WTC11 (cell line): ENCODE results near the gene CTNND2. TPM values are rescaled to one million over a fixed set of nuclear protein-coding genes. Genes with fewer than 3 reads are reported as not detected.

Experiments
- ATAC-seq: fragments of 200-7000 bp; cut with Tn5 transposase; 2 replicates; pipeline ENCODE4 v1.10.0; 2021; ENCODE audit warnings: mild to moderate bottlenecking, moderate library complexity
- CTCF ChIA-PET: fragments of 300-600 bp; sonication (Branson Sonifier 250); formaldehyde crosslinking; loops from one replicate; lab custom pipeline; 2021; ENCODE audit warnings: antibody characterized with exemption; lab: Charles Lee
- POLR2A ChIA-PET: fragments of 350-600 bp; sonication (Branson Sonifier 250); formaldehyde crosslinking; loops from one replicate; lab custom pipeline; 2021; ENCODE audit warnings: antibody characterized with exemption; lab: Charles Lee
- DNase-seq: peaks from one replicate; pipeline ENCODE4 v3.0.0; 2021; ENCODE audit warnings: low spot score
- H3K27ac Mint-ChIP-seq: 2 replicates; pipeline ENCODE4 v1.8.0; 2021; ENCODE audit warnings: mixed read lengths
- H3K27me3 Mint-ChIP-seq: 2 replicates; pipeline ENCODE4 v1.8.0; 2021; ENCODE audit warnings: low read depth, mild to moderate bottlenecking, moderate library complexity, mixed read lengths
- H3K36me3 Mint-ChIP-seq: 2 replicates; pipeline ENCODE4 v1.8.0; 2021; ENCODE audit warnings: mixed read lengths
- H3K4me1 Mint-ChIP-seq: 2 replicates; pipeline ENCODE4 v1.8.0; 2022; ENCODE audit warnings: mixed read lengths
- H3K4me3 Mint-ChIP-seq: 2 replicates; pipeline ENCODE4 v1.8.0; 2021; ENCODE audit warnings: mild to moderate bottlenecking, moderate library complexity, mixed read lengths
- H3K9me3 Mint-ChIP-seq: 2 replicates; pipeline ENCODE4 v1.8.0; 2021; ENCODE audit warnings: mixed read lengths
- ATF3 ChIP-seq: sonication (generic); formaldehyde crosslinking; conservative IDR thresholded peaks from 2 replicates; pipeline ENCODE4 v1.8.1; 2022; ENCODE audit warnings: mild to moderate bottlenecking, missing genetic modification reagents
- CREB1 ChIP-seq: sonication (generic); formaldehyde crosslinking; IDR thresholded peaks from 2 replicates; pipeline ENCODE4 v1.8.0; 2023; ENCODE audit warnings: mild to moderate bottlenecking, missing genetic modification reagents
- E2F5 ChIP-seq: sonication (generic); formaldehyde crosslinking; IDR thresholded peaks from 2 replicates; pipeline ENCODE4 v1.8.1; 2022; ENCODE audit warnings: mild to moderate bottlenecking, moderate library complexity, missing genetic modification reagents
- ELF4 ChIP-seq: sonication (generic); formaldehyde crosslinking; IDR thresholded peaks from 2 replicates; pipeline ENCODE4 v1.8.1; 2022; ENCODE audit warnings: low read depth, mild to moderate bottlenecking, moderate library complexity, missing genetic modification reagents
- EMX1 ChIP-seq: fragments of 250-450 bp; sonication (Bioruptor Pico); IDR thresholded peaks from 2 replicates; pipeline ENCODE4 v1.8.0; 2021; ENCODE audit warnings: mild to moderate bottlenecking
- GRHL2 ChIP-seq: fragments of 250-450 bp; sonication (Bioruptor Pico); IDR thresholded peaks from 2 replicates; pipeline ENCODE4 v1.8.0; 2022; ENCODE audit warnings: mild to moderate bottlenecking, moderate library complexity; ENCODE audit not compliant: insufficient replicate concordance, severe bottlenecking
- IRF2 ChIP-seq: sonication (generic); formaldehyde crosslinking; IDR thresholded peaks from 2 replicates; pipeline ENCODE4 v1.8.0; 2022; ENCODE audit warnings: low read depth, missing genetic modification reagents, borderline replicate concordance
- KAT7 ChIP-seq: sonication (generic); formaldehyde crosslinking; IDR thresholded peaks from 2 replicates; pipeline ENCODE4 v1.8.1; 2023; ENCODE audit warnings: missing genetic modification reagents, mild to moderate bottlenecking, borderline replicate concordance
- MYBL2 ChIP-seq: sonication (generic); formaldehyde crosslinking; IDR thresholded peaks from 2 replicates; pipeline ENCODE4 v1.8.1; 2023; ENCODE audit warnings: mild to moderate bottlenecking, moderate library complexity, missing genetic modification reagents
- OVOL2 ChIP-seq: fragments of 250-450 bp; sonication (Bioruptor Pico); IDR thresholded peaks from 2 replicates; pipeline ENCODE4 v1.9.0; 2021; ENCODE audit warnings: mild to moderate bottlenecking, borderline replicate concordance
- RELA ChIP-seq: sonication (generic); formaldehyde crosslinking; IDR thresholded peaks from 2 replicates; pipeline ENCODE4 v1.8.1; 2022; ENCODE audit warnings: missing genetic modification reagents, mild to moderate bottlenecking, borderline replicate concordance
- TCF7 ChIP-seq: sonication (generic); formaldehyde crosslinking; IDR thresholded peaks from 2 replicates; pipeline ENCODE4 v1.8.0; 2022; ENCODE audit warnings: mild to moderate bottlenecking, low read depth, missing genetic modification reagents, moderate library complexity
- ZBTB21 ChIP-seq: sonication (generic); formaldehyde crosslinking; IDR thresholded peaks from 2 replicates; pipeline ENCODE4 v1.8.1; 2023; ENCODE audit warnings: mild to moderate bottlenecking, missing genetic modification reagents, borderline replicate concordance
- ZNF138 ChIP-seq: sonication (generic); formaldehyde crosslinking; conservative IDR thresholded peaks from 2 replicates; pipeline ENCODE4 v1.8.1; 2022; ENCODE audit warnings: mild to moderate bottlenecking, moderate library complexity, missing genetic modification reagents
- ZNF317 ChIP-seq: sonication (generic); formaldehyde crosslinking; IDR thresholded peaks from 2 replicates; pipeline ENCODE4 v1.8.1; 2023; ENCODE audit warnings: low read depth, mild to moderate bottlenecking, moderate library complexity, missing genetic modification reagents, borderline replicate concordance
- ZNF423 ChIP-seq: fragments of 250-450 bp; sonication (Bioruptor Pico); IDR thresholded peaks from 2 replicates; pipeline ENCODE4 v2.1.2; 2022; ENCODE audit warnings: mild to moderate bottlenecking, moderate library complexity
- total RNA-seq: library from RNA; stranded (reverse); gene quantifications from 3 replicates; pipeline ENCODE4 v1.2.3, GENCODE V29; 2021
- TF ChIP-seq, protein P1 (sequence below): fragments of 250-450 bp; sonication (Bioruptor Pico); conservative IDR thresholded peaks from 2 replicates; pipeline ENCODE4 v1.9.0; 2021; ENCODE audit warnings: mild to moderate bottlenecking
- TF ChIP-seq, protein P2 (sequence below): sonication (generic); formaldehyde crosslinking; IDR thresholded peaks from 2 replicates; pipeline ENCODE4 v1.8.1; 2022; ENCODE audit warnings: mild to moderate bottlenecking, missing genetic modification reagents, moderate library complexity, borderline replicate concordance
- TF ChIP-seq, protein P3 (sequence below): sonication (generic); formaldehyde crosslinking; IDR thresholded peaks from 2 replicates; pipeline ENCODE4 v1.8.1; 2023; ENCODE audit warnings: mild to moderate bottlenecking, moderate library complexity, missing genetic modification reagents

CTNND2 gene
- total RNA-seq, 1 experiment from 2014 or later = 11.9 TPM

GRCh38 chr5:11675184-11675583, 229.1 kb downstream of the CTNND2 start (continued):
- TF ChIP-seq, protein P1, sequence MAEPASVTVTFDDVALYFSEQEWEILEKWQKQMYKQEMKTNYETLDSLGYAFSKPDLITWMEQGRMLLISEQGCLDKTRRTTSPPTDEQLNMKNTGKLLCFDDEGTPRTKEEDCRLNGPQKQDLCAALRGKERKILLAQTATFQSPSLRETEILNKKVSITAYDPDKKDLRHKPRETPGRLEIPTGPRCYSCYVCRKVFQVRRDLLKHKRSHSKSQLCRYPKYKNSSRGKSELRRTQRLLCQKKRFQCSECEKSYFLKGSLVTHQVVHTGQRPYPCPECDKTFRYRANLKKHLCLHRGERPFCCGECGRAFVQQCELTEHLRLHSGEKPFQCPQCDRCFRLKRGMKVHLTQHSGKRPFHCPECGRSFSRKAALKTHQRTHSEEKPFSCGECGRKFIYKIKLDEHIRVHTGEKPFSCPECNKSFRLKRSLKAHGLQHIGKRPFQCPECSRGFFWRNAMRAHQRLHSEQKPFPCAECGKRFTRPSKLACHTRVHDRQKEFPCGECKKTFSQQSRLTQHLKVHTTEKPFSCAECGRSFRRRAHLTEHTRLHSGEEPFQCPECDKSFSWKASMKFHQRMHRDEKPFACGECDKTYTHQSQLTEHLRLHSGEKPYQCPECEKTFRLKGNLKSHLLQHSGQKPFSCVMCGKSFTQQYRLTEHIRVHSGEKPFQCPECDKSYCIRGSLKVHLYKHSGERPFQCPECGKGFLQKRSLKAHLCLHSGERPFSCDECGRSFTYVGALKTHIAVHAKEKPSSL (CRISPR knock-in tag) = no peak
- TF ChIP-seq RELA (CRISPR knock-in tag) (no peak), ZNF138 (no peak), KAT7 (CRISPR knock-in tag) (no peak), EMX1 (no peak), ATF3 (CRISPR knock-in tag) (no peak), IRF2 (CRISPR knock-in tag) (no peak), ZNF423 (CRISPR knock-in tag) (no peak)
- TF ChIP-seq, protein P2, sequence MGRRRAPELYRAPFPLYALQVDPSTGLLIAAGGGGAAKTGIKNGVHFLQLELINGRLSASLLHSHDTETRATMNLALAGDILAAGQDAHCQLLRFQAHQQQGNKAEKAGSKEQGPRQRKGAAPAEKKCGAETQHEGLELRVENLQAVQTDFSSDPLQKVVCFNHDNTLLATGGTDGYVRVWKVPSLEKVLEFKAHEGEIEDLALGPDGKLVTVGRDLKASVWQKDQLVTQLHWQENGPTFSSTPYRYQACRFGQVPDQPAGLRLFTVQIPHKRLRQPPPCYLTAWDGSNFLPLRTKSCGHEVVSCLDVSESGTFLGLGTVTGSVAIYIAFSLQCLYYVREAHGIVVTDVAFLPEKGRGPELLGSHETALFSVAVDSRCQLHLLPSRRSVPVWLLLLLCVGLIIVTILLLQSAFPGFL = no peak

DNA sequence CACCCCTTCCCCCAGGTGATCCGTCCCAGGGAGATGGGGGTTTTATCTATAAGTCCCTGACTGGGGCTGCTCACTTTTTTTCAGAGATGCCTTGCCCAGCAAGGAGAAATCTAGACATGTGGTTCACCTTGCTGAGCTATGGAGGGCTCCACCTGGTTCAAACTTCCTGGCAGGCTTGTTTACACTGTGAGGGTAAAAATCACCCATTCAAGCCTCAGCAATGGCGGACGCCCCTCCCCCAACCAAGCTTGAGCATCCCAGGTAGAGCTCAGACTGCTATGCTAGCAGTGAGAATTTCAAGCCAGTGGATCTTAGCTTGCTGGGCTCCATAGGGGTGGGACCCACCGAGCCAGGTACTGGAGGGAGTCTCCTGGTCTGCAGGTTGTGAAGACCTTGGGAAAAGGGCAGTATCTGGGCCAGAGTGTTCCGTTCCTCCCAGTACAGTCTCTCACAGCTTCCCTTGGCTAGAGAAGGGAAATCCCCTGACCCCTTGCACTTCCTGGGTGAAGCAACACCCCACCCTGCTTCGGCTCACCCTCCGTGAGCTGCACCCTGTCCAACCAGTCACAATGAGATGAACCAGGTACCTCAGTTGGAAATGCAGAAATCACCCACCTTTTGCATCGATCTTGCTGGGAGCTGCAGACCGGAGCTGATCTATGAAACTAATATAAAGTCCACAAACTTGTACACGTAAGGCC, 231.7 kb downstream of the CTNND2 start:
- H3K27ac Mint-ChIP-seq = 0 out of 2 replicates have a peak overlapping the region, but pooled peaks have one; percentile 70
- peaks cover 10% of the 10 kb centered on the region for H3K36me3 Mint-ChIP-seq
- peaks cover 45% of the 10 kb centered on the region for H3K9me3 Mint-ChIP-seq
- ATAC-seq (peak; percentile 76), DNase-seq (peak; percentile 24)
- H3K4me3 Mint-ChIP-seq = no peak overlapping the region
- POLR2A ChIA-PET = interaction anchor here (0.6 kb wide), 1 partner anchor 22 kb away, joined by 5 read pairs; no protein-coding TSS in a partner anchor
- CTCF ChIA-PET = interaction anchor here (1.0 kb wide), 1 partner anchor 47 kb away, joined by 4 read pairs; no protein-coding TSS in a partner anchor
- no peaks in the 10 kb centered on the region for H3K27me3 Mint-ChIP-seq
- TF ChIP-seq OVOL2 (CRISPR knock-in tag) (no peak), ZBTB21 (0 out of 2 replicates have a peak, but pooled peaks have one; percentile 21)
- H3K4me1 Mint-ChIP-seq = peaks cover 12% of the 10 kb centered on the region

DNA sequence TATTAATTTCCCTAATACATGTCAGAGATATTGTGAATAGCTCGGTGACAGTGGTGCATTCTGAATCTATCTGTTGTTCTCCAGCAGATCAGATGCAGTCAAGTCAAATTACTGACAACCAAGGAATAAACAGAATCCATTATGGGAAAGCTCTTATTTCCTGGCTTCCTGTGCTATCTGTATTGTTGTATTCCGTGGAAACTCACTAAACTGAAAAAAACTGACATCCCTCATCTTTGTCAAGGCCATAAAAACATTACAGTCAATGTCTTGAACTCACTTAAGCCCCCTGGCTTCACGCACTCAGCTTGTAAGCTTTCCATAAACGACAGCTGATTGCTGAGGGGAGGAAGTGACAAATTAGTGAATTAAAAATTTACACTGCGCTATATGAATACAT, 245.9 kb downstream of the CTNND2 start:
- Mint-ChIP-seq H3K9me3 (no peaks in the 10 kb centered on the region), H3K4me1 (no peaks in the 10 kb centered on the region), H3K36me3 (no peaks in the 10 kb centered on the region), H3K27me3 (no peaks in the 10 kb centered on the region), H3K27ac (no peak overlapping the region), H3K4me3 (no peak overlapping the region)
- ChIA-PET CTCF (no interaction called here), POLR2A (no interaction called here)
- no peak for ATAC-seq
- TF ChIP-seq ELF4 (CRISPR knock-in tag) (no peak), CREB1 (CRISPR knock-in tag) (no peak), TCF7 (CRISPR knock-in tag) (no peak), GRHL2 (CRISPR knock-in tag) (no peak), IRF2 (CRISPR knock-in tag) (no peak), E2F5 (CRISPR knock-in tag) (no peak), MYBL2 (CRISPR knock-in tag) (no peak), ZNF317 (no peak)
- TF ChIP-seq, protein P3, sequence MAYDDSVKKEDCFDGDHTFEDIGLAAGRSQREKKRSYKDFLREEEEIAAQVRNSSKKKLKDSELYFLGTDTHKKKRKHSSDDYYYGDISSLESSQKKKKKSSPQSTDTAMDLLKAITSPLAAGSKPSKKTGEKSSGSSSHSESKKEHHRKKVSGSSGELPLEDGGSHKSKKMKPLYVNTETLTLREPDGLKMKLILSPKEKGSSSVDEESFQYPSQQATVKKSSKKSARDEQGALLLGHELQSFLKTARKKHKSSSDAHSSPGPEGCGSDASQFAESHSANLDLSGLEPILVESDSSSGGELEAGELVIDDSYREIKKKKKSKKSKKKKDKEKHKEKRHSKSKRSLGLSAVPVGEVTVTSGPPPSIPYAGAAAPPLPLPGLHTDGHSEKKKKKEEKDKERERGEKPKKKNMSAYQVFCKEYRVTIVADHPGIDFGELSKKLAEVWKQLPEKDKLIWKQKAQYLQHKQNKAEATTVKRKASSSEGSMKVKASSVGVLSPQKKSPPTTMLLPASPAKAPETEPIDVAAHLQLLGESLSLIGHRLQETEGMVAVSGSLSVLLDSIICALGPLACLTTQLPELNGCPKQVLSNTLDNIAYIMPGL = no peak
- no peak for DNase-seq
